H1 (cell line): ENCODE results near the gene LSM6. TPM values are rescaled to one million over a fixed set of nuclear protein-coding genes. Genes with fewer than 3 reads are reported as not detected.

Experiments
- BCL11A ChIP-seq, 2 experiments: IDR thresholded peaks; one replicate each; pipeline ENCODE4 v1.6.1; 2011; ENCODE audit warnings: low read depth in 2 of 2, low read length in 2 of 2, mild to moderate bottlenecking in 2 of 2
- KDM1A ChIP-seq: fragments of 200-600, 300-600 bp; sonication (generic); IDR thresholded peaks from 2 replicates; pipeline ENCODE4 v1.7.1; 2016; ENCODE audit warnings: mild to moderate bottlenecking, low read length, borderline replicate concordance
- SUZ12 ChIP-seq: fragments of 200-600 bp; sonication (generic); IDR thresholded peaks from 2 replicates; pipeline ENCODE4 v1.6.1; 2012; ENCODE audit warnings: mild to moderate bottlenecking, inconsistent platforms, low read length, moderate library complexity, mixed read lengths
- polyA plus RNA-seq, 7 experiments: library from polyadenylated mRNA; depleted of rRNA in 3 of 7; stranded (reverse) in 5 of 7; unstranded in 2 of 7; fragments of >200 nt in 5 of 7; fragments of 200-250 nt in 2 of 7; gene quantifications; 1 replicate in 5 of 7; 2 replicates in 1 of 7; 4 replicates in 1 of 7; pipeline versions ENCODE4 v1.2.1 to v1.2.3, GENCODE V29; 2011 to 2013; ENCODE audit warnings: missing spikeins in 2 of 7, mixed read lengths in 2 of 7
- total RNA-seq: library from RNA; stranded (reverse); fragmentation: NEBNext Ultra II Directional; extraction: Animal tissue kit (Norgen Biotek cat#: 25700); gene quantifications from 2 replicates; pipeline ENCODE4 v1.2.1, GENCODE V29; 2021

The LSM6 gene
- total and polyA plus RNA-seq, 2 of the 8 experiments (the other 6 are each of a cell fraction or from before 2014, with no cell fraction given): 40.2 to 63.4 TPM

DNA sequence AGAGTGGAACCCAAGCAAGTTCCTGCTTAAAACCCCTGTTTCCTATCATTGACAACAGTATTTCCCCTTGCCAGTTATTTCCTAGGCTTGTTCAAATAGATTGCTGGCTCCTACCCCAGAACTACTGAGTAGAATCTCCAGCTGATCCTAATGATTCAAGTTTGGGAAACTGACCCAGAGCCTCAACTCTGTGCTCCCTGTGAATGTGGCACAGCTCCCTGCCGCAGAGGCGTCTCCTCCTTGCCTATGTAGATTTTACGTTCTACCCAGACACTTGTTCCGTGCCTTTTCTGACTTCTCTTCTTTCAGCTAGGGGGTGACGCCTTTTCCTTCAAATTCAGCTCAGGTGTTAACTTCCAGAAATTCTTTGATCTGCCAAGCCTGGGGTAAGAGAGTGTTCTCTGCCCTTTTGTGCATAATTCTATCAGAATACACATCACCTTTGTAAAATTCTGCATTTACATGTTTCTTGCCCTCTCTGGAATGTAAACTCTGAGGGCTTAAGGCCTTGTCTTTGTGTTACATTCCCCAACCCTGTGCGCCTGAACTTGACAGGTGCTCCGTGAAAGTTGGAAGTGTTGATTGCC is 4.4 kb downstream of the LSM6 start (continued):
- no peak for TF ChIP-seq BCL11A (IDR thresholded peaks at IDR 0.05; ENCODE audit: low read depth in 2 of 2, low read length in 2 of 2)
- TF ChIP-seq SUZ12: no peak
- no peak for TF ChIP-seq KDM1A
- TF ChIP-seq, all 59 proteins: peak for 0
